ENCODE results near the gene NHSL2.
A peak's percentile ranks its signal among the peaks of the same experiment; 100 is the strongest.

Gene NHSL2

DNA sequence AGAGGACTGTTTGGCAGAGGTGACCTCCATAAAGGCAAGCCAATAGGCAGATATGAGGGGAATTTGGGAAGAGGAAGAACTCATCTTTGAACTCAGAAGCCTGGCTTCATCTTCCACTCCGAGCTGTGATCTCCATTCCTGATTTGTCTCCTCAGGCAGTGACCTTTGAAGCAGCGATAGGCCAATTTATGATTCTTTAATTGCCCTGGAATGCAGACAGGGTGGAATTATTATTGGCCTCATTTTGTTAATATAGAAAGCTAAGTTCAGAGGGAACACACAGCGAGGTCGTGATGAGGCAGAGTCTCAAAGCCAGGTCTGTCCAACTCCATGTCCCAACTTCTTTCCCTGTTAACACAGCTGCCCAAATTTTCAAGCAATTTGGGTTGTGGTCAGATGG is 204.2 kb downstream of the NHSL2 start:
- DNase-seq = no peak

DNA sequence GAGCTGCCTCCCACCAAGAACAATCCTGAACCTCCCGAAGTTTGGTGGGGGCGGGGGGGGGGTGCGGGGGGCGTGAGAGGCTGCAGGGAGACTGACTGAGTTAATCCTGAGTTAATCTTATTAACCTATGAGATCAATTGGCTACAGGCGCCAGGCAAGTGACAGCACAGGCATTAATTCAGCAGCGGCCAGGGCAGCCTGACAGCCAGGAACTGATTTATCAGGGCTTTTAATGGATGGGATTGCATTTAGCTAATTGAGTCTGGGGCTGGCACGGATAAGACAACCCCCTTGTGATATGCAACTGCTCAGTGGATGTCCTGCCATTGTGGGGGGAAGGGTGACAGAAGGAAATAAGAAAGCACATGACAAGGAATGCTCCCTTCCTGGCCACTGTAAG is 204.7 kb downstream of the NHSL2 start:
- DNase-seq = no peak

DNA sequence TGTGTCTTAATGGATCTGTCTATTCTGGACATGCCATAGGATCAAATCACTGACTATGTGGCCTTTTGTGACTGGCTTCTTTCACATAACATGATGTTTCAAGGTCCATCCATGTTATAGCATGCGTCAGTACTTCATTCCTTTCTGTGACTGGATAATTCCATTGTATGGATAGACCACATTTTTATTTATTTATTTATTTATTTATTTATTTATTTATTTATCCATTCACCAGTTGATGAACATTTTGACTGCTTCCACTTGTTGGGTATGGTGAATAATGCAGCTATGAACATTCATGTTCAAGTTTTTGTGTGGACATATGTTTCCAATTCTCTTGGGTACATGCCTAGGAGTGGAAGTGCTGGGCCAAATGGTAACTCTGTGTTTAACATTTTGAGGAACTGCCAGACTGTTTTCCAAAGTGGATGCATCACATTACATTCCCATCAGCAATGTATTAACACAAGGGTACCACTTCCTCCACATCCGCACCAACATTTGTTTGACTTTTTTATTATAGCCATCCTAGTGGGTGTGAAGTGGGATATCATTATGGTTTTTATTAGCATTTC is 207.1 kb downstream of the NHSL2 start:
- DNase-seq = no peak

DNA sequence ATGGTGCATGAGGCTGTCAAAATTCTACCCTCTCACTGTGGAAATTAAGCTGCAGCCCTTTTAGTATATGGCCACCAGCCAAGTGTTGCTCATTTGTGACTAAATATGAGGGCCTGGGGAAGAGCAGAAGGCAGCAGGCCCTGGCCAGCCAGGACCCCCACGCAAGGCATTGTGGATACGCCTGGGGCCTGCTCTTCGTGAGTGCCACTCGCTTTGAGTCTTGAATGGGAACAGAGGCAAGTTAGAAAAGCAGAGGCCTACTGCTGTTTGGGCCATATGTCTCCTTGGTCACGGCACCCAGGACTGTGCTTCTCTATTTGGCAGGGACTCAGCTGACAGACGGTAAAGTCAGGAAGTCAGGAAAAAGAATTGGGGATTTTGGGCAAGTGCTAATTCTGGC is 210.2 kb downstream of the NHSL2 start:
- no peak for DNase-seq

DNA sequence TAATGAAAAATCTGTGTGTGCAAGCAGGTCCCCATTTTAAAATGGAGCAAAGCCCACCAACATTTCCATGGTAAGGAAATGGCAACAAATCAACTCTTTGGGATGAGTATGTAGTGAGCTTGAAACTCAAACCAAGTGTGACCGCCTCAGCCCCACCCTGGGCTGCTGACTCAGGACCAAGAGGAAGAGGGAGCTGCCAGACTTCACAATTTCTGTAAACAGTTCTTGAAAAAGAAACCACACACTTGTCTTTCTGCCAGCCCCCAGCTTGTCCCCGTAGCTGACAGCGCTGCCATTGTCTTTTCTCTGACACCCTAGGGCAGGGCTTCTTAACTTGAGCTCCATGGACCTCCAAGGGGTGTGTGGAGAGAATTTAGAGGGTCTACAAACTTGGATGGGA is 210.7 kb downstream of the NHSL2 start:
- DNase-seq = no peak

DNA sequence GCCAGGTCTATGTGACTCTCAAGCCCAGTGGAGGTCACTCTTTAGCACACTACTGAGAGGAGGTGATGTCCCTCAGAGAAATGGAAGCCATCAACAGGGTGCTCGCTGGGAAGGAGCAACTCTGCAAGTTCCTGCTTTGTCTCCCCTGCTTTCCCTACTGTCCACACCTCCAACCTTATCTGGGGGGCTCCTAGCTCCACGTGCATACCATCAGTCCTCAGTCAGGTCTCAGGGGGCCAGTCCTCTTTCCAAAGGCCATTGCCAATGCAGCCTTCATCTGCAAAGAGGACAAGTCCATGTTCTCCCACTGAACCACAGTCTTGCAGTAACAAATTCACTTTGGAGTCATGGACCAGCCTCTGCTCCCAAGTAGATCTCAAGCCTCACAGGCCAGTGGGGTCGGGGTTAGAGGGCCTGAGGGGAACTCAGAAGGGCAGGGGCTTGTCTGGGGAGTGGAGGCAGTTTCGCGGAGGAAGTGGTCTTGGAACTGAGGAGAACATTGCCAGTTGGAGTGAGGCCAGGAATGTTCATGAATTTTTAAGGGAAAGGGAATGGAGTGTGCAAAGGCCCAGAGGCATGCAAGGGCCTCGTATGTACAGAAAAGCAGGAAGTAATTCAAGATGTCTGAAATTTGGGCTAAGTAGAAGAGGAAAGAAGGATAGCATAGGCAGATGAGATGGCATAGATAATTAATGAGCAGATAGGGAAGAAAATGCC is 212.1 kb downstream of the NHSL2 start:
- no peak for DNase-seq

DNA sequence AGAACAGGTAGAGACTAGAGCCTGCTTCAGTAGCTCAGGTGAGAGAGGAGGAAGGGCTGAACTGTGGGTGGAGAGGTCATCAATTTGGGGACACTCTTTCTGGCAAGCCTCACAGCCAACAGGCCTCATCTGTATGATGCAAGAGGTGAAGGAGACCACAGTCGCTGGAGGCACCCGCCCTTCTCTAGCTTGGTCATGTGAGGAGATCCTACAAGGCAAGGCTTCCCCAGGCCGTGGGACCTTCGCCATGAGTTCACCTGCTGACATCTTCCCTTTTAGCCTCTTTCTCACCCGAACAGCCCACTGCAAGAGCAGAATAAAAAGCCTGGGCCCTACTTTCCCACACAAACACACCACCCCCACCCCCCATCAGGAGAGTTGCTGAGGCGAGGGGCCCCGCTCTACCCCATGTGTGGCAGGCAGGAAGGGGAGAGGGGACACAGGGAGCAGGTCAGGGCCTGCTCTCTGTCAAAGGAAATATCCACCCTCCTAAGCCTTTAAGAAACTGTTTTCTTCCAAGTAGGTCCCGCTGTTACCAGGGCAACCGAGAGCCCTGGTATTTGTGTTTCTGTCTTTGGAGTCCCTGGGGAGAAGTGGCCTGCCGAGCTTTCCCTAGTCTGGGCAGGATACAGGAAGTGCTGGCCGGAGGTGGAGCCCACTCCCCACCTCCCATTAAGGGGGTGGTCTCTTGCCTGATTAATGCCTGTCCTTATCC is 213.0 kb downstream of the NHSL2 start:
- no peak for DNase-seq

DNA sequence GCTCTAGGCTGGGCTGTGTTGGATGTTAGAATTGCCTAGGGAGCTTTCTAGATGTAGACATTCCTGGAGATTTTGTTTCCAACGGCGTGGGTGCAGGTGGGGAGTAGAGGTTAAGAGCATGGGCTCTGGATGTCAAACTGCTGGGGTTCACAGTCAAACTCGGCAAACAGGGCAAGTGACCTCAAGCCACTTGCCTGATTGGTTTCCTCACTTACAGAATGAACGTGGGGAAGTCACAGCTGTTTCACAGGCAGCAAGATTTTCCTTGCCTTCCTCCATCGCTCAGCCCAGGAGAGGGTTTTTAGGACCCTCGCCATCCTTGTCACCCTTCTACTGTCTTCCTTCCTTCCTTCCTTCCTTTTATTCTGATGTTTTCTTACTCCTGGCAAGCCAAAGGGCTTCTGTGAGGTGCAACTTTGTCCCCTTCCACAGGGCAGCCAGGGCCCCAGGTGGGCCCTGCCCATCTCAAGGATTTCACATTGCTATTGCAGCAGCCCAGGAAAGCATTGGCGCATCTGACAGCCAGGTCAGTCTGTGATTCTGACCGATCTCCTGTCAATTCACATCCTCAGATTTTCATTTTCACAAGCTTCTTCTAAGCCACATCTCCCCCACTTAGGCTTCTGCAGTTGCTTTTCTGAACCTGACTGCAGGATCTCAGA is 214.0 kb downstream of the NHSL2 start:
- DNase-seq = no peak

DNA sequence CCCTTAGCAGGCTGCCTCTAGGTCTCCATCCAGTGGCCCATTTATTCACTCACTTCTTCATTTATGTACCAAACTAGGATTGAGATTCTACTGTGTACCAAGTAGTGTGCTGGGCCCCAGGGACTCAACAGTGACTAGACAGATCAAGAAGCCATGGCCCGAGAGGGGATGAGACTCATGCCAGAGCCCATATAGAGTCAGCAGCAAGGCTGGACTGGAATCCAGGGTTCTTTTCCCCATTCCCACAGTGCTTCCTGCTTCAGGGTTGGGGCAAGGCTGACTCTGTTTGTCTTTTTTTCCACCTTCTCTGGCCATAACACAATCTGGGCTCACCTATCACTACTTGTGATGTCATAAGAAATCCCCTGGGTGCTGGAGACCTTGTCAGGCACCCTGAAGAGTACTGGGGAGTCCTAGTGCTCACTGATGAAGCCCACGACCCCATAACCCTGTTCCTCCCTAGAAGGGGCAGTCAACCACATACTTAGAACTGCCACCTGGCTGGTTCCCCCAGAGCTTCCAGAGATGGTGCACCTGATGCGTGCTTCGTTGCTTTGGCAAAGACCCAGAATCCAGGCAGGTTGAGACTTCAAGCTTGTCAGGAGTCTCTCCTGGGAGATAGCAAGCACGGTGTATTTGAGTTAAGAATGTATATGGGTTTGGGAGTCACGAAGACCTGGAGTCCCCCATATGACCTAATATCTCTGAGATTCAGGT is 214.8 kb downstream of the NHSL2 start:
- no peak for DNase-seq

DNA sequence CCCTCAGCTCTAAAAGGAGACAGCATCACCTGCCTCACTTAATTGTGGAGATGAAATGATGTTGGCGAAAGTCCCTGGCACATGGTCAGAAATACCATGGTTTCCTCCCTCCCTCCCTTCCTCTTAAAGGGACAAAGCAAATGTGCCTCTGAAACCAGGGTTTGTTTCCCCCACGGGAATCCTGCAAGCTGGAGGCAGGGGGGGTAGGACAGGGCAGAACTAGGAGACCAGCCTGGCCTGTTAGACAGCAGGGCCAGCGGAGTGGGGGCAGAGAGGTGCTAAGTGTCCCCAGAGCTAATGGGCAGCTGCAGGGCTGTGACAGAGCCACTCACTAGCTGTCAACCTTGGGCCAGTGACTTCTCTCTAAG is 215.4 kb downstream of the NHSL2 start:
- no peak for DNase-seq

DNA sequence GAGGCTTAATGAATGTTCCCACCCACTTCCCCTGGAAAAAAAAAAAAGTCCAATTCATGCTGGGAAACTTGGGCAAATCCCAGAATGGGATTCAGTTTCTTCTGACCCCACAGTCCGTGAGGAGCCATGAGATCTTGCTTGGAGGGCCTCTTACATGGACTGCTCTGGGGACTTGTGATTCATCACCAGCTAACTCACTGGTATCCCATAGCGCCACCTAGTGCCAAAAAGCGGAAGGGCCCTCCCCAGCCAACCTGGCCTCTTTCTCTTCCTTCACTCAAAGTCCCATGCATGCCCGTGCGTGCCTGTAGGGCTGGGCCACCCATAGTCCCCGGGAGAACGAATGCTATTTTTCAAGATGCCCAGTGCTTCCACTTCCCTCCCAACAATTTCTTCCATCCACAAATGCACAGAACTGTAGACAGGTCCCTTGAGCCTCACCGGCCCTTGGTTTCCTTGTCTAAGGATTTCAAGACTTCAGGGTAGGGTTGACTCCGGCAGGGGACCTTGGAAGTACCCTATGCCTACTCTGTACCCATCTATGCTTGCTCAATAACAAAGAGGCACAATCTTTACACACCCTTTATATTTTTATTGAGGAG is 216.0 kb downstream of the NHSL2 start:
- peak; percentile 50 for DNase-seq

DNA sequence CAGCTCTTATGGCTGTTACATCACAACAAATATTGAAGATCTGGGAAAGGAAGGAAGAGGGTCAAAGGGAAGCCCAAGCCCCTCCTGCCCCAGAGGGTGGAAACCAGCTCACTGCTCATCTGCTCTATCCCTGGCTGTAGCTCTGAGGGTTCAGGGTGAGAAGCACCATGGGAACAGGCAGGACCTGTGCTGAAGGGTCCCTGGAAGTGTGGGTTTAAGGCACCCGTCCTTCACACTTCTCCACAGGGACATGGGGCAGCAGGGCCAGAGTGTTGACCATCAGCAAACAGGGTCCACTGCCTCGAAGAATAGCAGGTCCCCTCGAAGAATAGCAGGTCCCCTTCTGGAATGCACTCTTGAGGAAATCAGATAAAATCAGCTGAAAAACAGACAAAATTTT is 216.7 kb downstream of the NHSL2 start:
- DNase-seq = no peak

DNA sequence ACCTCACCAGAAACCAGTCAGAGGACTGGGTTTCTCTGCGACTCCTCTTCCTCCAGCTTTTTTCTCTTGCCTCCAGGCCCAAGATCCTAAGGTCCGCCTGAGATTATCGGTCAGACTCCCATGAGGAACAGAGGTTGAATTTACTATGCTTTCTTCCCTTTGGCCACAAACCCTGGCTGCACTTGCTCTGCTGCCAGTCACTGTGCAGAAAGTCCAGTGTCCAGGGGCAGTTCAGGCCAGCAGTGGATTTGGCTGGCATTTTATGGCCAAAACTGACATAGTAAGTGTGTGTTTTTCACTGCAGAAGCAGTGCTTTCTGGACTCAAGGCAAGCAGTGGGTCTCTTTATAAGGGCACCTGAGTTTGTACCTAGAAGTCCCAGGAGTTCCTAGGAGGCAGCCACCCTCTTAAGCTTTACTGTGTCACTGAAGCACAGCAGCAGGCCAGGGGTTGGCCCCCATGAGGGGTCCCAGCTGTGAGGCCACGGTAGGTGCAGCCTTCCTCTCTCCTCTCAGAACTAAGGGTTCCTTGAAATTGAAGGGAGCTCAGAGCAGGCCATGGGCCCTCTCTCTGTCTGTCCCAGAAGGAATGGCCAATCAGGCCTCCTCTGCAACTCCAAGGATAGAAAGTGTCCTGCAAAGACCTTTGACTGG is 217.7 kb downstream of the NHSL2 start:
- DNase-seq = no peak

DNA sequence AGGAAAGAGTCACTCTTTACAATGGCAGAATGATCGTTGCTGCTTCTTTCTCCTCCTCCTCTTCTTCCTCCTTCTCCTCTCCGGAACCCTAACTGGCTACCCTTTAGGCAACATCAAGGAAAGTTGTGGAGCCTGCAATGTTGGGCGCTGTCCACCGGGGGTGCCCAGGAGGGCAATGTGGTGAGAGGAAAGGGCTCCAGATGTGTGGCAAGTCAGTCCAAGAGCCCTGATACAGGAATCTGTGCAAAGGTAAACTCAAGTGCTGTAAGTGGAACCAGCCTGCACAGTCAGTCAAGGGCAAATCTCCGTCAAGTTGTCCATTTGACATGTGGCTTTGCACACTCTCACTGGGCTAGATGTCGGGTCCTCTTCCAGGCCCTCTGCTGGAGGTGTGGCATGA is 218.2 kb downstream of the NHSL2 start:
- no peak for DNase-seq

DNA sequence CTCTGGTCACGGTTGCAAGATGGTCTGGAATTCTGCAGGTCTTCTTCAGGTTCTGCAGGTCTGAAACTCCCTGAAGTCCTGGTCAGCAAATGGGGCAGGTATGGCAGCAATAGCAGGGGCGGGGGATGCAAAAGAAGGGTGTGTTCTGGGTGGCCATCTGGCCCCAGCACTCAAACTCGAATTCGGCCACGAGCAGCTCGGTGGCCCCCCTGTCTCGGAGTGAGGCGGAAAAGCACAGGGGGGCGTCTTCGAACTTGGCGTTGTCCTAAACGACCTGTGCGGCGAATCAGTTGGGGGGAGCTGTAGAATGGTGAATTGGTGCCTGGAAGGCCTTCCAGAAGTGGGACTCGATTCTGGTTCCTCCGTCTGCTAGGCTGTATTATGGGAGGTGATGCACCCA is 219.0 kb downstream of the NHSL2 start:
- no peak for DNase-seq

DNA sequence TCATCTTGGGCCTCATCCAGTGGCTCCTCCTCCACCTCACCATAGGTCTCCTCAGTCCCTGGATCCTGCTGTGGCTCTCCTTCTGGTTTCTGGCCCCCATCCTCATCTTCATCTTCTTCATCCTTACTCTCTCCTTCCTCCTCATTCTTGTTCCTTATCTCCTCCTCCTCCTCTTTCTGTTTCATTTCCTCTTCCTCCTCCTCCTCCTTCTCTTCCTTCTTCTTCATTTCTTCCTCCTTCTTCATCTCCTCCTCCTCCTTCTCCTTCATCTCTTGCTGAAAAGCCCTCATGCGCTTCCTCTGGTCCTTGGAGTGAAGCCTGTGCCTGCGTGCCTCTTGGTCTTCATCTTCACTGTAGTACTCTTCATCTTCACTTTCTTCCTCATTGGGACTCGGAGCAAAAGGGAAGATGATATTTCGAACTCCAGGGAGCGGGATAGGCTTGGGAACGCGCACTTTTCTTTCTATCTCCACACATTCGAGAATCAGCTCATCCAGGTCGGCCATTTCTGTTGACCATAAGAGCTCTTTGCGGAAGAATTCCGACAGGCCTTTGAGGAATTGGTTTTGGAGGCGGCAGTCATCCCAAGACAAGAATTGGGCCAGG is 219.6 kb downstream of the NHSL2 start:
- no peak for DNase-seq

DNA sequence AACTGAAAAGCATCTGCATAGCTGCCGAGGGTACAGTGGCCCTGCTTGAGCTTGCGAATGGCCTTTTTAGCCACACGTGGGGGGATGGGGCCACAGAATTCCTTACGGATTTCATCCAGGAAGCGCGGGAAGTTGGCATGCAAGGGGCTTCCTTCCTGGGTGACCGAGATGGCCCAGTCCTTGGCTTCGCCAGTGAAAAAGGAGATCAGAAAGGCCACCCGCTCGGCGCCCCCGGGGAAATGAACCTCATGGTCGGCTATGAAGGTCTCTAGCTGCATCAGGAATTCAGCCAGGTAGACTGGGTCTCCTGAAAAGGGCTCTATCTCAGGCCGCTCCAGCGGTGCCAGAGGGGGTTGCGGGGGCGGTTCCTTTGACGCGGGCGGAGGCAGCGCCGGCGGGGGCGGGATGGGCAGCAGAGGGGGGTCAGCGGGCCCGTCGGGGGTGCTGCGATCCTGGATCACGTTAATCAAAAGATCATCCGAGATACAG is 220.2 kb downstream of the NHSL2 start:
- no peak for DNase-seq

DNA sequence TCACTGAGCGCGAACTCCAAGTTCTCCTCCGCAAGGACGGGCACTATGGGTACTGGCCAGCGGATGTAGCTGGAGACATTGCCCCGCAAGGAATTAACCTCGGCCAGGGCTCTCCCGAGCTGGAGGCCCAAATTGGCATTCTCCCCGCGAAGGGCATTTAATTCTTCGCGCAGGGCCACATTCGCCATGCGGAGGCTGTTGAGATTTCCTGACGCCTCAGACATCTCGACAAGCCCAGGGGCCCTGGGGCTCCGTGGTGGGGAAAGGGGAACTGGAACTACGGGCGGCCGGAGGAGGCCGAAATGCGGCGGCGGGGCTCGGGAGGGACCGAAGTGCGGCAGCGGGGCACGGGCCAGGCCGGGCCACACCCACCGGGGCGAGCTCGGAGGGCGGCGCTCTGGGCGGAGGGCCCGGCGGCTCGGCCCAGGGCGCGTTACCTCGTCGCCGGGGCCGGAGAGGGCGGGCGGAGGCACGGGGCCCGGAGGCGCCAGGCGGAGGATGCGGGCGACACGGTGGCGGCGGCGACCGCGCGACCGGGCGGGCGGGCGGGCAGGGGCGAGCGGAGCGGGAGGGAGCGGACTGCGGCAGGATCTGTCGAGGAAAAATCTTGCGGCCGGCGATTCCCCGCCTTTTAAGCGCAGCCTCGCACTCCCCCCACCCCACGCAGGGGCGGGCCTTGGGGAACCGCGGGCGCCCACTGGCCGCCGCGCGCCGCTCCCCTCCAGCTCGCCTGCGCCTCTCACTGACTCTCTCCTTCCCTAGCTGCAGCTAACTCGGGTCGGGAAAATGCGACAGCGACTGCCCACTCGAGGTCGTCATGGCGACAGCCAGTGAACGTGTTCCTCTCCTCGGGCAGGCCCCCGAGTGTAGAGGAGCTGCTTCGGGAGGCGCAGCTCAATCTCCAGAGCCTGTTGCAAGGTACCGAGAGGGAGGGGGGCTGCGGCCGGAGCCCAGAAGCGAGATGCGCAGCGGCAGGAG is 221.0 kb downstream of the NHSL2 start, which contains the start of gene RTL5:
Gene RTL5 (minus strand): TSS at position 599 of the 978 bp plus-strand sequence.
- peak; percentile 95 for DNase-seq

DNA sequence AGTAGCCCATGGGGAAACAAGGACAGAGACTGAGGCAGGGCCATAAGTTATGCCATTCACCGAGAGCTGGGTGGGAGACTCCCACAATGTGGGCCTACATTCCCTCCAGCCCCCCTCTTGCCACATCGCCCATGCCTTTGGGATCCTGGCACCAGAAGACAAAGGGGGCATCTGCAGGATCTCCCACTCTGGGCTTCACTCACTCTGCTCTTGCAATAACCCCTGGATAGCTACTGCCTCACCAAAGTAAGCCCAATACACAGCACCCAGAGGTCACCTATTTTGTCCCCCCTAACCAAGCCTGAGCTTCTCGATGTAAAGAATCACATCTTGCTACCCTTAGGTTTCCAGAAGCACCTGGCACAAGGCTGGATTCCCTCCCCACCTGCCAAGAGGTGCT is 221.8 kb downstream of the NHSL2 start:
- no peak for DNase-seq

DNA sequence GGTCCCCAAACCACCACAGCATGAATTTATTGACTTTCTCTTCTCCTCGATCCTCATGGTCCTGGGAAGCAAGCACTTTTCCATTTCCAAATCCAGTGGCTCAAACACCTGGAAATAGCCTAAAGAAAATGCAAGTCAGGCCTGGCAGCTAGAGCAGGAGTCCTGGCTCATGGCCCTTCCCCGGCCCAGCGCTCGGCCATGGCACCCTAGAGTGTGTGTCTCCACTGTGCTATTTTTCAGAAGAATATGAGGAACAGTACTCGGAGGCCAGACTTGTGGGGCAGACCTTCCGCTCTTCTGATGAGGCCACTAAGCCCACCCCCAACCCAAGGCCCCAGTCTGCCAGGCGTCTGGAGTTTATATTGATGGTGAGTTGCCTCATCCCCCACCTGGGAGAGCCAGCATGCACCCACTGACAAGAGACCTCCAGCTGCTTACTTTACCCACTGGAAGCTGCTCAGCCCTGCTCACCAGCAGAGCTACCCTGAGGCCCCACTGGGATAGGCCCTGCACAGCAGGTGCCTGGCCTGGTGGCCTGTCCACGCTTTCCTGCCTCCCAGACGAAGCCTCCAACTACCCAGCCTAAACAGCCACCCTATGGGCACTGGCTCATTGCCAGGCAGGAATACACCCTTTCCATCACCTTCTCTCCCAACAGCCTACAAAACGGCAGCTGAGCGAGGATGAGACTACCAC is 223.4 kb downstream of the NHSL2 start:
- DNase-seq = no peak
